A549 (cell line): ENCODE data around the gene ZRANB1. TPM values are rescaled to one million over a fixed set of nuclear protein-coding genes. Genes with fewer than 3 reads are reported as not detected.

Experiments
- ATAC-seq, 2 experiments: fragments of 200-7000 bp in 1 of 2; fragments of >200 bp in 1 of 2; cut with Nextera tagmentation in 1 of 2; cut with Tn5 transposase in 1 of 2; 3 replicates each; pipeline versions ENCODE4 v1.8.0 to v1.9.1; 2018 to 2020; ENCODE audit warnings: mild to moderate bottlenecking in 1 of 2, moderate library complexity in 1 of 2
- CTCF ChIA-PET: fragments of 300-600 bp; sonication (Branson Sonifier 250); formaldehyde crosslinking; extraction: SDS; loops from one replicate; lab custom pipeline; 2021; ENCODE audit warnings: antibody characterized with exemption, inconsistent platforms; lab: Yijun Ruan, JAX
- POLR2A ChIA-PET: fragments of 350-600 bp; formaldehyde crosslinking; extraction: SDS; loops from one replicate; lab custom pipeline; 2021; ENCODE audit warnings: antibody characterized with exemption, inconsistent platforms; lab: Yijun Ruan, JAX
- DNase-seq, 2 experiments: peaks; one replicate each; pipeline versions ENCODE4 v3.0.0 to v3.0.0-alpha.2; 2011 to 2016; ENCODE audit warnings: low read depth in 1 of 2, low spot score in 1 of 2
- FAIRE-seq: peaks from 2 replicates; lab custom pipeline; 2011; peaks lifted over from hg19 to GRCh38; lab: Jason Lieb, UNC
- H3K27ac ChIP-seq, 2 experiments: fragments of >200 bp; sonication (Bioruptor Twin); formaldehyde crosslinking; 3 replicates each; pipeline ENCODE4 v1.5.1; 2016 to 2017
- H3K4me1 ChIP-seq: fragments of >200 bp; sonication (Bioruptor Twin); formaldehyde crosslinking; 3 replicates; pipeline ENCODE4 v1.6.1; 2016
- H3K4me2 ChIP-seq: fragments of >200 bp; sonication (Bioruptor Twin); formaldehyde crosslinking; 3 replicates; pipeline ENCODE4 v1.6.1; 2016
- H3K4me3 ChIP-seq: fragments of >200 bp; sonication (Bioruptor Twin); formaldehyde crosslinking; 3 replicates; pipeline ENCODE4 v1.5.1; 2016
- H3K9me3 ChIP-seq: fragments of >200 bp; sonication (Bioruptor Twin); formaldehyde crosslinking; 3 replicates; pipeline ENCODE4 v1.6.1; 2016
- BCL3 ChIP-seq: fragments of >200 bp; sonication (Bioruptor Twin); formaldehyde crosslinking; IDR thresholded peaks from 3 replicates; pipeline ENCODE4 v1.6.1; 2016
- CBX2 ChIP-seq: fragments of 200-600 bp; sonication (generic); IDR thresholded peaks from 2 replicates; pipeline ENCODE4 v1.6.1; 2016; ENCODE audit warnings: low read depth, mild to moderate bottlenecking, borderline replicate concordance
- CBX8 ChIP-seq: fragments of 200-600 bp; sonication (generic); IDR thresholded peaks from 2 replicates; pipeline ENCODE4 v1.6.1; 2016
- CHD2 ChIP-seq: fragments of 150-350 bp; IDR thresholded peaks from 2 replicates; pipeline ENCODE4 v1.6.1; 2014; ENCODE audit warnings: low read length; ENCODE audit not compliant: partially characterized antibody
- CHD4 ChIP-seq: fragments of 200-600 bp; sonication (generic); IDR thresholded peaks from 2 replicates; pipeline ENCODE4 v1.6.1; 2016; ENCODE audit warnings: antibody characterized with exemption, mild to moderate bottlenecking, borderline replicate concordance
- E2F6 ChIP-seq: IDR thresholded peaks from 2 replicates; pipeline ENCODE4 v1.6.1; 2012; ENCODE audit warnings: low read depth, borderline replicate concordance
- EHF ChIP-seq: fragments of 250-450 bp; sonication (Bioruptor Pico); IDR thresholded peaks from 2 replicates; pipeline ENCODE4 v1.5.0; 2020; ENCODE audit warnings: mild to moderate bottlenecking
- FOSB ChIP-seq: fragments of 250-450 bp; sonication (Bioruptor Pico); IDR thresholded peaks from 2 replicates; pipeline ENCODE4 v1.5.0; 2020; ENCODE audit warnings: mild to moderate bottlenecking, moderate library complexity
- FOSL2 ChIP-seq, 2 experiments: fragments of 450-650 bp in 1 of 2; fragments of >200 bp in 1 of 2; sonication (Bioruptor Twin) in 1 of 2; formaldehyde crosslinking; IDR thresholded peaks; 2 replicates each; pipeline versions ENCODE4 v1.5.0 to v1.6.1; 2016 to 2020; ENCODE audit warnings: mild to moderate bottlenecking in 1 of 2, moderate library complexity in 1 of 2
- GATA3 ChIP-seq: IDR thresholded peaks from 2 replicates; pipeline ENCODE4 v1.6.1; 2012; ENCODE audit warnings: borderline replicate concordance
- HES2 ChIP-seq: fragments of >200 bp; sonication (Bioruptor Twin); formaldehyde crosslinking; IDR thresholded peaks from 2 replicates; pipeline ENCODE4 v1.6.1; 2016
- HOXA7 ChIP-seq: fragments of 250-450 bp; sonication (Bioruptor Pico); IDR thresholded peaks from 2 replicates; pipeline ENCODE4 v1.5.0; 2020; ENCODE audit warnings: mild to moderate bottlenecking, moderate library complexity
- HOXB13 ChIP-seq: fragments of 250-450 bp; sonication (Bioruptor Pico); IDR thresholded peaks from 2 replicates; pipeline ENCODE4 v1.5.0; 2020; ENCODE audit warnings: low read depth, mild to moderate bottlenecking, moderate library complexity
- JUNB ChIP-seq: fragments of >200 bp; sonication (Bioruptor Twin); formaldehyde crosslinking; IDR thresholded peaks from 2 replicates; pipeline ENCODE4 v1.6.1; 2016
- KDM5A ChIP-seq: fragments of 200-600 bp; sonication (generic); IDR thresholded peaks from 2 replicates; pipeline ENCODE4 v1.6.1; 2016; ENCODE audit warnings: antibody characterized with exemption, mild to moderate bottlenecking
- MAFK ChIP-seq: fragments of 450-650 bp; IDR thresholded peaks from 2 replicates; pipeline ENCODE4 v1.6.1; 2014; ENCODE audit not compliant: partially characterized antibody
- MAX ChIP-seq: IDR thresholded peaks from 2 replicates; pipeline ENCODE4 v1.6.1; 2012
- MAZ ChIP-seq: fragments of 150-350 bp; IDR thresholded peaks from 2 replicates; pipeline ENCODE4 v1.6.1; 2014; ENCODE audit warnings: antibody characterized with exemption, low read depth, low read length, borderline replicate concordance
- NR3C1 ChIP-seq: fragments of >200 bp; sonication (Bioruptor Twin); formaldehyde crosslinking; IDR thresholded peaks from 3 replicates; pipeline ENCODE4 v1.6.1; 2017
- PBX3 ChIP-seq: IDR thresholded peaks from 2 replicates; pipeline ENCODE4 v1.6.1; 2012
- PHF8 ChIP-seq: fragments of 200-600 bp; sonication (generic); IDR thresholded peaks from 2 replicates; pipeline ENCODE4 v1.6.1; 2016; ENCODE audit warnings: low read depth, mild to moderate bottlenecking, antibody characterized with exemption, moderate library complexity, borderline replicate concordance
- POLR2A ChIP-seq: IDR thresholded peaks from 2 replicates; pipeline ENCODE4 v1.6.1; 2012; ENCODE audit warnings: mild to moderate bottlenecking, low read length
- POLR2AphosphoS2 ChIP-seq: conservative IDR thresholded peaks from 2 replicates; pipeline ENCODE4 v1.6.1; 2012; ENCODE audit warnings: low read length, improper control_type of control experiment, inconsistent platforms
- RAD21 ChIP-seq, 2 experiments: fragments of >200 bp in 1 of 2; sonication (Bioruptor Twin) in 1 of 2; formaldehyde crosslinking in 1 of 2; IDR thresholded peaks in 1 of 2; conservative IDR thresholded peaks in 1 of 2; 2 replicates in 1 of 2; 3 replicates in 1 of 2; pipeline ENCODE4 v1.6.1; 2012 to 2018; ENCODE audit warnings: inconsistent platforms in 1 of 2
- RCOR1 ChIP-seq: fragments of 150-350 bp; IDR thresholded peaks from 2 replicates; pipeline ENCODE4 v1.6.1; 2014; ENCODE audit warnings: antibody characterized with exemption, low read length, low read depth
- REST ChIP-seq: fragments of 200-600 bp; sonication (generic); IDR thresholded peaks from 2 replicates; pipeline ENCODE4 v1.6.1; 2016; ENCODE audit warnings: antibody characterized with exemption, mild to moderate bottlenecking, moderate library complexity
- RNF2 ChIP-seq: fragments of 200-600 bp; sonication (generic); IDR thresholded peaks from 2 replicates; pipeline ENCODE4 v1.6.1; 2016; ENCODE audit warnings: low read depth, mild to moderate bottlenecking, antibody characterized with exemption, moderate library complexity, borderline replicate concordance
- TFCP2L1 ChIP-seq: fragments of 250-450 bp; sonication (Bioruptor Pico); IDR thresholded peaks from 2 replicates; pipeline ENCODE4 v1.5.0; 2021; ENCODE audit warnings: mild to moderate bottlenecking
- ZNF302 ChIP-seq: fragments of 250-450 bp; sonication (Bioruptor Pico); IDR thresholded peaks from 2 replicates; pipeline ENCODE4 v1.9.0; 2021; ENCODE audit warnings: inconsistent platforms, mild to moderate bottlenecking, moderate library complexity
- WGBS: methylation state at CpG from one replicate; pipeline ENCODE4 v1.1.6; 2017; ENCODE audit errors: missing lambda C conversion rate; 5-methylcytosine and 5-hydroxymethylcytosine counted together
- polyA plus RNA-seq, 4 experiments: library from polyadenylated mRNA; depleted of rRNA in 3 of 4; stranded (reverse); fragments of >200 nt; fragmentation: RNase III in 1 of 4; extraction: RNeasy Plus Mini Kit Qiagen cat#74134 plus additional on column Dnase treatment in 1 of 4; gene quantifications; 2 replicates in 3 of 4; 3 replicates in 1 of 4; pipeline ENCODE4 v1.2.3, GENCODE V29; 2011 to 2017

ZRANB1 gene
- polyA plus RNA-seq, 2 of the 4 experiments (the other 2 are of a cell fraction): 8.0 to 19.5 TPM

- POLR2A ChIA-PET: interaction anchor here (1.0 to 1.3 kb wide), 3 partner anchors 21 to 114 kb away, joined by 3 to 4 read pairs (median 3); no protein-coding TSS in a partner anchor
- peak; percentile 28 to 36 for DNase-seq
- ATAC-seq: peak in 1 of 2 experiments; percentile 45; a peak in 3 of 6 replicates
- WGBS: 4% methylated on average over 13 of the region's 13 CpGs
- peak overlapping the region; percentile 98 for H3K4me3 ChIP-seq
- no peaks in the 10 kb centered on the region for H3K9me3 ChIP-seq
- no peak for TF ChIP-seq ZNF302 (CRISPR knock-in tag)
- peak; percentile 60; the same call in 1 of the 2 replicates for TF ChIP-seq TFCP2L1 (CRISPR knock-in tag)
- FAIRE-seq: no peak
- peaks cover 19% of the 10 kb centered on the region for H3K4me1 ChIP-seq
- CTCF ChIA-PET: interaction anchor here (1.0 to 1.1 kb wide), 2 partner anchors 12 to 15 kb away, joined by 3 read pairs; no protein-coding TSS in a partner anchor
- peak overlapping the region; percentile 88 for H3K4me2 ChIP-seq
- H3K27ac ChIP-seq: peak overlapping the region; percentile 97 to 98
Measured at GRCh38 chr10:124916098-124916584, 25.8 kb upstream of the ZRANB1 start.

GRCh38 chr10:124916585-124917427, 25.1 kb upstream of the ZRANB1 start:
- Histone ChIP-seq H3K4me3 (peak overlapping the region; percentile 98), H3K4me1 (peaks cover 26% of the 10 kb centered on the region), H3K4me2 (peak overlapping the region; percentile 88), H3K9me3 (no peaks in the 10 kb centered on the region), H3K27ac (peak overlapping the region; percentile 97 to 98)
- WGBS: 1% methylated on average over 24 of the region's 126 CpGs
- POLR2A ChIA-PET: interaction anchor here (0.6 to 1.3 kb wide), 6 partner anchors 9 to 115 kb away, joined by 3 to 4 read pairs (median 3); no protein-coding TSS in a partner anchor
- CTCF ChIA-PET: no interaction called here
- DNase-seq (peak; percentile 96 to 99), ATAC-seq (peak; percentile 96 to 98), FAIRE-seq (no peak)
- TF ChIP-seq E2F6 (0 out of 2 replicates have a peak, but pooled peaks have one; percentile 33), RAD21 (conservative IDR thresholded peaks at IDR 0.05 in 1 of 2, IDR thresholded peaks at IDR 0.05 in 1 of 2) (no peak), GATA3 (no peak), KDM5A (peak; percentile 59; the same call in 1 of the 2 replicates), REST (0 out of 2 replicates have a peak, but pooled peaks have one; percentile 41), CBX8 (no peak), JUNB (no peak), MAZ (no peak), EHF (CRISPR knock-in tag) (no peak), MAFK (no peak), HOXB13 (CRISPR knock-in tag) (no peak), RNF2 (no peak), FOSB (no peak), CHD4 (no peak), POLR2AphosphoS2 (no peak), FOSL2 (IDR thresholded peaks at IDR 0.05) (no peak), FOSL2 (CRISPR knock-in tag; IDR thresholded peaks at IDR 0.05) (peak; percentile 32; the same call in 1 of the 2 replicates), PHF8 (peak; percentile 95), CHD2 (no peak), RCOR1 (no peak), BCL3 (peak; percentile 83; the same call in 2 of the 3 replicates), HES2 (no peak), NR3C1 (no peak), PBX3 (no peak), POLR2A (peak; percentile 89), HOXA7 (CRISPR knock-in tag) (no peak), MAX (peak; percentile 70; the same call in 1 of the 2 replicates), CBX2 (no peak)
